WTC11 (cell line): ENCODE data around the gene PRKCZ. TPM values are rescaled to one million over a fixed set of nuclear protein-coding genes. Genes with fewer than 3 reads are reported as not detected.

Experiments
- ATAC-seq: fragments of 200-7000 bp; cut with Tn5 transposase; 2 replicates; pipeline ENCODE4 v1.10.0; 2021; ENCODE audit warnings: mild to moderate bottlenecking, moderate library complexity
- CTCF ChIA-PET: fragments of 300-600 bp; sonication (Branson Sonifier 250); formaldehyde crosslinking; loops from one replicate; lab custom pipeline; 2021; ENCODE audit warnings: antibody characterized with exemption; lab: Charles Lee
- POLR2A ChIA-PET: fragments of 350-600 bp; sonication (Branson Sonifier 250); formaldehyde crosslinking; loops from one replicate; lab custom pipeline; 2021; ENCODE audit warnings: antibody characterized with exemption; lab: Charles Lee
- DNase-seq: peaks from one replicate; pipeline ENCODE4 v3.0.0; 2021; ENCODE audit warnings: low spot score
- H3K27ac Mint-ChIP-seq: 2 replicates; pipeline ENCODE4 v1.8.0; 2021; ENCODE audit warnings: mixed read lengths
- H3K27me3 Mint-ChIP-seq: 2 replicates; pipeline ENCODE4 v1.8.0; 2021; ENCODE audit warnings: low read depth, mild to moderate bottlenecking, moderate library complexity, mixed read lengths
- H3K36me3 Mint-ChIP-seq: 2 replicates; pipeline ENCODE4 v1.8.0; 2021; ENCODE audit warnings: mixed read lengths
- H3K4me1 Mint-ChIP-seq: 2 replicates; pipeline ENCODE4 v1.8.0; 2022; ENCODE audit warnings: mixed read lengths
- H3K4me3 Mint-ChIP-seq: 2 replicates; pipeline ENCODE4 v1.8.0; 2021; ENCODE audit warnings: mild to moderate bottlenecking, moderate library complexity, mixed read lengths
- H3K9me3 Mint-ChIP-seq: 2 replicates; pipeline ENCODE4 v1.8.0; 2021; ENCODE audit warnings: mixed read lengths
- AR ChIP-seq: fragments of 250-450 bp; sonication (Bioruptor Pico); IDR thresholded peaks from 2 replicates; pipeline ENCODE4 v1.9.0; 2021; ENCODE audit warnings: mild to moderate bottlenecking
- ATF3 ChIP-seq: sonication (generic); formaldehyde crosslinking; conservative IDR thresholded peaks from 2 replicates; pipeline ENCODE4 v1.8.1; 2022; ENCODE audit warnings: mild to moderate bottlenecking, missing genetic modification reagents
- CBFB ChIP-seq: sonication (generic); formaldehyde crosslinking; IDR thresholded peaks from 2 replicates; pipeline ENCODE4 v1.8.1; 2022; ENCODE audit warnings: mild to moderate bottlenecking, low read depth, missing genetic modification reagents
- CDX4 ChIP-seq: fragments of 250-450 bp; sonication (Bioruptor Pico); IDR thresholded peaks from 2 replicates; pipeline ENCODE4 v1.9.0; 2021; ENCODE audit warnings: moderate library complexity, mild to moderate bottlenecking, inconsistent platforms, borderline replicate concordance
- ELF4 ChIP-seq: sonication (generic); formaldehyde crosslinking; IDR thresholded peaks from 2 replicates; pipeline ENCODE4 v1.8.1; 2022; ENCODE audit warnings: low read depth, mild to moderate bottlenecking, moderate library complexity, missing genetic modification reagents
- ETV6 ChIP-seq: sonication (generic); formaldehyde crosslinking; IDR thresholded peaks from 2 replicates; pipeline ENCODE4 v1.8.1; 2022; ENCODE audit warnings: mild to moderate bottlenecking, missing genetic modification reagents
- FOXP4 ChIP-seq: sonication (generic); formaldehyde crosslinking; IDR thresholded peaks from 2 replicates; pipeline ENCODE4 v1.8.0; 2022; ENCODE audit warnings: mild to moderate bottlenecking, missing genetic modification reagents
- GTF2I ChIP-seq: fragments of 250-450 bp; sonication (Bioruptor Pico); conservative IDR thresholded peaks from 2 replicates; pipeline ENCODE4 v1.4.0; 2021; ENCODE audit warnings: mild to moderate bottlenecking
- MLX ChIP-seq: sonication (generic); formaldehyde crosslinking; IDR thresholded peaks from 2 replicates; pipeline ENCODE4 v1.8.1; 2023; ENCODE audit warnings: mild to moderate bottlenecking, missing genetic modification reagents, moderate library complexity
- MXD4 ChIP-seq: fragments of 250-450 bp; sonication (Bioruptor Pico); IDR thresholded peaks from 2 replicates; pipeline ENCODE4 v1.8.0; 2021; ENCODE audit warnings: mild to moderate bottlenecking, moderate library complexity, borderline replicate concordance
- NFATC4 ChIP-seq: fragments of 250-450 bp; sonication (Bioruptor Pico); IDR thresholded peaks from 2 replicates; pipeline ENCODE4 v1.9.0; 2021; ENCODE audit warnings: mild to moderate bottlenecking
- NR1H2 ChIP-seq: sonication (generic); formaldehyde crosslinking; IDR thresholded peaks from 2 replicates; pipeline ENCODE4 v1.9.0; 2021; ENCODE audit warnings: mild to moderate bottlenecking, moderate library complexity, missing genetic modification reagents
- OVOL2 ChIP-seq: fragments of 250-450 bp; sonication (Bioruptor Pico); IDR thresholded peaks from 2 replicates; pipeline ENCODE4 v1.9.0; 2021; ENCODE audit warnings: mild to moderate bottlenecking, borderline replicate concordance
- PRRX2 ChIP-seq: fragments of 250-450 bp; sonication (Bioruptor Pico); IDR thresholded peaks from 2 replicates; pipeline ENCODE4 v1.8.0; 2021; ENCODE audit warnings: mild to moderate bottlenecking
- RELA ChIP-seq: sonication (generic); formaldehyde crosslinking; IDR thresholded peaks from 2 replicates; pipeline ENCODE4 v1.8.1; 2022; ENCODE audit warnings: missing genetic modification reagents, mild to moderate bottlenecking, borderline replicate concordance
- SMAD3 ChIP-seq: sonication (generic); formaldehyde crosslinking; IDR thresholded peaks from 2 replicates; pipeline ENCODE4 v1.8.0; 2022; ENCODE audit warnings: missing genetic modification reagents, mild to moderate bottlenecking, borderline replicate concordance
- TEAD1 ChIP-seq: sonication (generic); formaldehyde crosslinking; IDR thresholded peaks from 2 replicates; pipeline ENCODE4 v1.8.0; 2022; ENCODE audit warnings: mild to moderate bottlenecking, missing genetic modification reagents
- TP53 ChIP-seq: sonication (generic); formaldehyde crosslinking; IDR thresholded peaks from 2 replicates; pipeline ENCODE4 v1.8.1; 2023; ENCODE audit warnings: mild to moderate bottlenecking, missing genetic modification reagents
- USF2 ChIP-seq: sonication (generic); formaldehyde crosslinking; IDR thresholded peaks from 2 replicates; pipeline ENCODE4 v1.8.1; 2023; ENCODE audit warnings: mild to moderate bottlenecking, missing genetic modification reagents, moderate library complexity
- ZMAT4 ChIP-seq: fragments of 250-450 bp; sonication (Bioruptor Pico); IDR thresholded peaks from 2 replicates; pipeline ENCODE4 v1.9.0; 2021; ENCODE audit warnings: mild to moderate bottlenecking
- ZNF138 ChIP-seq: sonication (generic); formaldehyde crosslinking; conservative IDR thresholded peaks from 2 replicates; pipeline ENCODE4 v1.8.1; 2022; ENCODE audit warnings: mild to moderate bottlenecking, moderate library complexity, missing genetic modification reagents
- ZNF317 ChIP-seq: sonication (generic); formaldehyde crosslinking; IDR thresholded peaks from 2 replicates; pipeline ENCODE4 v1.8.1; 2023; ENCODE audit warnings: low read depth, mild to moderate bottlenecking, moderate library complexity, missing genetic modification reagents, borderline replicate concordance
- ZSCAN18 ChIP-seq: fragments of 250-450 bp; sonication (Bioruptor Pico); IDR thresholded peaks from 2 replicates; pipeline ENCODE4 v2.1.2; 2022; ENCODE audit warnings: mild to moderate bottlenecking, moderate library complexity
- total RNA-seq: library from RNA; stranded (reverse); gene quantifications from 3 replicates; pipeline ENCODE4 v1.2.3, GENCODE V29; 2021

The PRKCZ gene
- total RNA-seq, 1 experiment from 2014 or later, result 52.5 TPM

GRCh38 chr1:2036287-2036686, 13.9 kb upstream of the PRKCZ start (continued):
- TF ChIP-seq ZMAT4 (no peak), ETV6 (CRISPR knock-in tag) (no peak), OVOL2 (no peak), RELA (CRISPR knock-in tag) (no peak), ELF4 (CRISPR knock-in tag) (no peak), NFATC4 (CRISPR knock-in tag) (no peak), ZNF138 (CRISPR knock-in tag) (no peak), AR (CRISPR knock-in tag) (no peak), ZSCAN18 (no peak), CBFB (CRISPR knock-in tag) (no peak), TEAD1 (CRISPR knock-in tag) (no peak)

GRCh38 chr1:2037314-2037979, 12.8 kb upstream of the PRKCZ start:
- Mint-ChIP-seq H3K27ac (no peak overlapping the region), H3K27me3 (no peaks in the 10 kb centered on the region), H3K4me3 (no peak overlapping the region), H3K4me1 (no peaks in the 10 kb centered on the region), H3K9me3 (no peaks in the 10 kb centered on the region), H3K36me3 (no peaks in the 10 kb centered on the region)
- ATAC-seq, result 0 out of 2 replicates have a peak, but pooled peaks have one; percentile 34
- no peak for DNase-seq
- POLR2A ChIA-PET, result no interaction called here
- no peak for TF ChIP-seq SMAD3 (CRISPR knock-in tag)
- TF ChIP-seq MLX (CRISPR knock-in tag), result no peak
- TF ChIP-seq USF2 (CRISPR knock-in tag), result no peak
- no peak for TF ChIP-seq PRRX2 (CRISPR knock-in tag)
- no peak for TF ChIP-seq MXD4 (CRISPR knock-in tag)
- TF ChIP-seq GTF2I (CRISPR knock-in tag), result no peak
- TF ChIP-seq ZNF317, result no peak
- no peak for TF ChIP-seq FOXP4 (CRISPR knock-in tag)
- TF ChIP-seq TP53, result no peak
- TF ChIP-seq NR1H2 (CRISPR knock-in tag), result no peak
- no peak for TF ChIP-seq ATF3 (CRISPR knock-in tag)
- TF ChIP-seq CDX4, result no peak
- CTCF ChIA-PET, result interaction anchor here (1.6 to 5.6 kb wide), 2 partner anchors 8 to 93 kb away, joined by 4 to 56 read pairs; no protein-coding TSS in a partner anchor
